H1 (cell line): ENCODE data around the gene ENTR1. TPM values are rescaled to one million over a fixed set of nuclear protein-coding genes. Genes with fewer than 3 reads are reported as not detected.

Experiments
- CTCF ChIA-PET: fragments of 300-600 bp; sonication (Branson Sonifier 250); formaldehyde crosslinking; loops from one replicate; lab custom pipeline; 2021; ENCODE audit not compliant: partially characterized antibody; lab: Charles Lee
- POLR2A ChIA-PET: fragments of 300-600 bp; sonication (Branson Sonifier 250); formaldehyde crosslinking; loops from one replicate; lab custom pipeline; 2021; ENCODE audit warnings: inconsistent platforms; ENCODE audit not compliant: partially characterized antibody; lab: Charles Lee
- DNase-seq, 2 experiments: peaks; one replicate each; pipeline versions ENCODE4 v3.0.0 to v3.0.0-alpha.2; 2010 to 2022; ENCODE audit warnings: low spot score in 2 of 2, low read depth in 1 of 2, mixed read lengths in 1 of 2
- FAIRE-seq: peaks from 2 replicates; lab custom pipeline; 2011; peaks lifted over from hg19 to GRCh38; lab: Jason Lieb, UNC
- H2AFZ ChIP-seq: 2 replicates; pipeline ENCODE4 v1.8.1; 2012; ENCODE audit warnings: low read length, inconsistent platforms
- H2AK5ac ChIP-seq: 2 replicates; pipeline ENCODE4 v1.6.1; 2013; ENCODE audit warnings: low read depth, low read length
- H2BK120ac ChIP-seq: replicated peaks from 2 replicates; pipeline ENCODE3; 2013; ENCODE audit warnings: low read depth, low read length, inconsistent platforms
- H2BK12ac ChIP-seq: 2 replicates; pipeline ENCODE4 v1.6.1; 2013; ENCODE audit warnings: low read depth, low read length
- H2BK15ac ChIP-seq: 2 replicates; pipeline ENCODE4 v1.6.1; 2013; ENCODE audit warnings: low read length
- H2BK20ac ChIP-seq: 2 replicates; pipeline ENCODE4 v1.6.1; 2013; ENCODE audit warnings: low read length
- H2BK5ac ChIP-seq: 2 replicates; pipeline ENCODE4 v1.6.1; 2013; ENCODE audit warnings: low read depth, low read length
- H3K14ac ChIP-seq: 2 replicates; pipeline ENCODE4 v1.6.1; 2013; ENCODE audit warnings: inconsistent platforms; ENCODE audit not compliant: insufficient read length
- H3K18ac ChIP-seq: 2 replicates; pipeline ENCODE4 v1.6.1; 2013; ENCODE audit warnings: low read length; ENCODE audit errors: extremely low read depth
- H3K23ac ChIP-seq: 2 replicates; pipeline ENCODE4 v1.6.1; 2013; ENCODE audit warnings: inconsistent platforms; ENCODE audit not compliant: insufficient read length
- H3K23me2 ChIP-seq: 2 replicates; pipeline ENCODE4 v1.6.1; 2013; ENCODE audit warnings: low read depth, low read length
- H3K27ac ChIP-seq: 2 replicates; pipeline ENCODE4 v1.6.1; 2011; ENCODE audit warnings: low read depth, low read length, inconsistent platforms
- H3K27me3 ChIP-seq, 4 experiments: replicated peaks in 1 of 4; 1 replicate in 1 of 4; 2 replicates in 3 of 4; pipeline versions ENCODE4 v1.6.1 to v1.8.1; 2011 to 2013; ENCODE audit warnings: low read length in 3 of 4, mild to moderate bottlenecking in 3 of 4, inconsistent platforms in 2 of 4, mixed read lengths in 2 of 4, moderate library complexity in 1 of 4; ENCODE audit not compliant: control insufficient read depth in 3 of 4, insufficient read depth in 3 of 4; ENCODE audit errors: extremely low read depth in 1 of 4
- H3K36me3 ChIP-seq, 4 experiments: 2 replicates each; pipeline versions ENCODE4 v1.6.1 to v1.8.1; 2011 to 2013; ENCODE audit warnings: mild to moderate bottlenecking in 4 of 4, low read length in 3 of 4, moderate library complexity in 2 of 4, control low read depth in 1 of 4, inconsistent platforms in 1 of 4; ENCODE audit not compliant: insufficient read depth in 4 of 4, control insufficient read depth in 2 of 4
- H3K4ac ChIP-seq: replicated peaks from 2 replicates; pipeline ENCODE3; 2013; ENCODE audit warnings: low read length, low read depth, mixed read lengths, inconsistent platforms; ENCODE audit not compliant: insufficient read length
- H3K4me1 ChIP-seq, 4 experiments: replicated peaks in 1 of 4; 1 replicate in 1 of 4; 2 replicates in 3 of 4; pipeline versions ENCODE4 v1.6.1 to v1.8.1; 2011 to 2013; ENCODE audit warnings: low read length in 3 of 4, inconsistent platforms in 2 of 4, mixed read lengths in 1 of 4; ENCODE audit not compliant: insufficient read depth in 4 of 4, control insufficient read depth in 3 of 4
- H3K4me2 ChIP-seq, 2 experiments: 2 replicates each; pipeline versions ENCODE4 v1.6.1 to v1.8.1; 2011 to 2013; ENCODE audit warnings: low read depth in 2 of 2, low read length in 2 of 2, control low read depth in 1 of 2, inconsistent platforms in 1 of 2, mild to moderate bottlenecking in 1 of 2; ENCODE audit not compliant: insufficient read depth in 1 of 2
- H3K4me3 ChIP-seq, 4 experiments: fragments of 200-600, 300-600 bp in 1 of 4; sonication (generic), shearing (Covaris generic), sonication (Bioruptor Twin) in 1 of 4; 2 replicates each; pipeline versions ENCODE4 v1.5.1 to v1.8.1; 2011 to 2016; ENCODE audit warnings: low read length in 4 of 4, low read depth in 3 of 4, control low read depth in 2 of 4, inconsistent platforms in 2 of 4, mild to moderate bottlenecking in 2 of 4, mixed read lengths in 1 of 4, moderate library complexity in 1 of 4; ENCODE audit not compliant: insufficient read depth in 2 of 4; ENCODE audit errors: extremely low read depth in 1 of 4
- H3K56ac ChIP-seq: replicated peaks from 2 replicates; pipeline ENCODE3; 2013; ENCODE audit warnings: low read depth, mild to moderate bottlenecking, mixed read lengths, low read length, inconsistent platforms; ENCODE audit not compliant: insufficient read length
- H3K79me1 ChIP-seq: 2 replicates; pipeline ENCODE4 v1.6.1; 2013; ENCODE audit warnings: low read depth, low read length, control low read depth
- H3K79me2 ChIP-seq, 2 experiments: 2 replicates each; pipeline versions ENCODE4 v1.6.1 to v1.8.1; 2012 to 2013; ENCODE audit warnings: low read length in 2 of 2, mild to moderate bottlenecking in 2 of 2, inconsistent platforms in 1 of 2; ENCODE audit not compliant: insufficient read depth in 2 of 2, control insufficient read depth in 1 of 2
- H3K9ac ChIP-seq, 4 experiments: replicated peaks in 1 of 4; 1 replicate in 1 of 4; 2 replicates in 3 of 4; pipeline versions ENCODE4 v1.6.1 to v1.8.1; 2011 to 2013; ENCODE audit warnings: low read depth in 3 of 4, low read length in 3 of 4, control low read depth in 2 of 4, mild to moderate bottlenecking in 2 of 4, moderate library complexity in 2 of 4, inconsistent platforms in 1 of 4; ENCODE audit errors: extremely low read depth in 1 of 4
- H3K9me3 ChIP-seq, 2 experiments: 2 replicates each; pipeline versions ENCODE4 v1.6.1 to v1.8.1; 2012 to 2013; ENCODE audit warnings: mild to moderate bottlenecking in 2 of 2, moderate library complexity in 2 of 2, control low read depth in 1 of 2, inconsistent platforms in 1 of 2, low read depth in 1 of 2, low read length in 1 of 2, mixed read lengths in 1 of 2; ENCODE audit not compliant: insufficient read depth in 2 of 2
- H4K20me1 ChIP-seq, 2 experiments: replicated peaks in 1 of 2; 2 replicates each; pipeline versions ENCODE3 to v1.8.1; 2011 to 2013; ENCODE audit warnings: inconsistent platforms in 2 of 2, low read length in 2 of 2, mild to moderate bottlenecking in 1 of 2; ENCODE audit not compliant: insufficient read depth in 2 of 2, control insufficient read depth in 1 of 2
- H4K5ac ChIP-seq: 2 replicates; pipeline ENCODE4 v1.6.1; 2013; ENCODE audit warnings: low read length, low read depth, mixed read lengths, inconsistent platforms; ENCODE audit not compliant: insufficient read length
- H4K8ac ChIP-seq: 2 replicates; pipeline ENCODE4 v1.8.0; 2013; ENCODE audit warnings: mild to moderate bottlenecking, moderate library complexity, low read length, inconsistent platforms; ENCODE audit not compliant: insufficient read depth; ENCODE audit errors: extremely low read depth
- H4K91ac ChIP-seq: replicated peaks from 2 replicates; pipeline ENCODE3; 2013; ENCODE audit warnings: low read length, mixed read lengths, inconsistent platforms; ENCODE audit not compliant: insufficient read length
- WGBS, 2 experiments: shearing (Covaris generic) in 1 of 2; methylation state at CpG; one replicate each; pipeline versions ENCODE4 v1.1.6 to v1.1.7; 2013 to 2015; ENCODE audit warnings: low lambda C conversion rate in 2 of 2, mixed read lengths in 2 of 2, inconsistent platforms in 1 of 2, low coverage in 1 of 2, missing lambda C conversion rate in 1 of 2; ENCODE audit not compliant: insufficient replicate concordance in 2 of 2, insufficient coverage in 1 of 2, insufficient read length in 1 of 2; ENCODE audit errors: extremely low coverage in 1 of 2, missing lambda C conversion rate in 1 of 2; 5-methylcytosine and 5-hydroxymethylcytosine counted together
- polyA plus RNA-seq, 7 experiments: library from polyadenylated mRNA; depleted of rRNA in 3 of 7; stranded (reverse) in 5 of 7; unstranded in 2 of 7; fragments of >200 nt in 5 of 7; fragments of 200-250 nt in 2 of 7; gene quantifications; 1 replicate in 5 of 7; 2 replicates in 1 of 7; 4 replicates in 1 of 7; pipeline versions ENCODE4 v1.2.1 to v1.2.3, GENCODE V29; 2011 to 2013; ENCODE audit warnings: missing spikeins in 2 of 7, mixed read lengths in 2 of 7
- total RNA-seq: library from RNA; stranded (reverse); fragmentation: NEBNext Ultra II Directional; extraction: Animal tissue kit (Norgen Biotek cat#: 25700); gene quantifications from 2 replicates; pipeline ENCODE4 v1.2.1, GENCODE V29; 2021

Gene ENTR1
- total and polyA plus RNA-seq, 2 of the 8 experiments (the other 6 are each of a cell fraction or from before 2014, with no cell fraction given): 65.2 to 102 TPM

- Histone ChIP-seq H3K23ac (no peak overlapping the region), H3K79me1 (no peaks in the 10 kb centered on the region), H3K4me3 (no peak overlapping the region), H3K79me2 (no peaks in the 10 kb centered on the region), H2BK120ac (no peak overlapping the region), H2BK12ac (no peak overlapping the region), H2BK15ac (no peak overlapping the region), H2BK5ac (no peak overlapping the region), H3K9me3 (no peaks in the 10 kb centered on the region), H3K23me2 (no peaks in the 10 kb centered on the region), H4K5ac (no peak overlapping the region), H3K4me2 (no peak overlapping the region), H4K91ac (no peak overlapping the region), H3K36me3 (no peaks in the 10 kb centered on the region; a peak in 1 of 8 replicates), H3K4me1 (no peaks in the 10 kb centered on the region), H3K14ac (no peak overlapping the region), H3K27ac (no peak overlapping the region), H3K56ac (no peak overlapping the region), H3K27me3 (no peaks in the 10 kb centered on the region; a peak in 2 of 7 replicates), H2AK5ac (no peak overlapping the region), H3K4ac (no peak overlapping the region), H2BK20ac (no peak overlapping the region), H3K9ac (no peak overlapping the region), H2AFZ (no peak overlapping the region), H4K8ac (no peak overlapping the region), H4K20me1 (peaks cover 0 to 3% of the 10 kb centered on the region in 2 experiments), H3K18ac (no peak overlapping the region)
- DNase-seq (no peak), FAIRE-seq (no peak)
- WGBS, 2 experiments: 90% methylated on average over 43 of the region's 54 CpGs; no CpG with 5 or more reads in 1 of the 2 experiments
- POLR2A ChIA-PET: interaction anchor here (1.8 to 15.8 kb wide), 3 partner anchors 11 to 37 kb away, joined by 4 to 137 read pairs (median 10); partner anchors contain the start of gene CARD9
- CTCF ChIA-PET: interaction anchor here (0.7 to 1.6 kb wide), 4 partner anchors 10 to 43 kb away, joined by 3 to 7 read pairs (median 4); no protein-coding TSS in a partner anchor
Measured at GRCh38 chr9:136355616-136356557, 54.5 kb downstream of the ENTR1 start.
